Thymus (tissue), 2 donors: Measurements from ENCODE around the gene PPP2R1A. TPM values are rescaled to one million over a fixed set of nuclear protein-coding genes. Genes with fewer than 3 reads are reported as not detected.

Experiments used
- polyA plus RNA-seq: library from polyadenylated mRNA; stranded (reverse); fragments of 200-250 nt; gene quantifications from one replicate; pipeline ENCODE4 v1.2.3, GENCODE V29; 2013
- total RNA-seq: library from RNA; stranded (reverse); fragments of 120-200 nt; gene quantifications from one replicate; pipeline ENCODE4 v1.2.4, GENCODE V29; 2013
- donor health status: healthy.

The PPP2R1A gene
- total and polyA plus RNA-seq, 2 donors = 92.4 to 95.2 TPM

Other genes with a start within 250 kb of the PPP2R1A start
- 14.9 TPM for gene ZNF350, start 203.2 kb upstream of the PPP2R1A start, total RNA-seq
- 10.0 TPM for gene ZNF350, start 203.2 kb upstream of the PPP2R1A start, polyA plus RNA-seq
- gene ZNF615, start 181.8 kb upstream of the PPP2R1A start, total RNA-seq = 6.9 TPM
- 5.3 TPM for gene ZNF615, start 181.8 kb upstream of the PPP2R1A start, polyA plus RNA-seq
- 8.6 TPM for gene ZNF614, start 161.7 kb upstream of the PPP2R1A start, total RNA-seq
- 5.7 TPM for gene ZNF614, start 161.7 kb upstream of the PPP2R1A start, polyA plus RNA-seq
- gene ZNF432, start 141.2 kb upstream of the PPP2R1A start, total RNA-seq = 6.9 TPM
- gene ZNF432, start 141.2 kb upstream of the PPP2R1A start, polyA plus RNA-seq = 16.2 TPM
- gene ZNF841, start 94.3 kb upstream of the PPP2R1A start, total RNA-seq = 6.4 TPM
- gene ZNF841, start 94.3 kb upstream of the PPP2R1A start, polyA plus RNA-seq = 13.7 TPM
- gene ZNF616, start 50.1 kb upstream of the PPP2R1A start, total RNA-seq = 6.6 TPM
- 5.2 TPM for gene ZNF616, start 50.1 kb upstream of the PPP2R1A start, polyA plus RNA-seq
- gene ZNF836, start 18.4 kb upstream of the PPP2R1A start, total RNA-seq = 13.1 TPM
- gene ZNF836, start 18.4 kb upstream of the PPP2R1A start, polyA plus RNA-seq = 13.3 TPM
- 11.7 TPM for gene ZNF766, start 79.5 kb downstream of the PPP2R1A start, total RNA-seq
- 11.4 TPM for gene ZNF766, start 79.5 kb downstream of the PPP2R1A start, polyA plus RNA-seq
- 11.0 TPM for gene ZNF480, start 107.1 kb downstream of the PPP2R1A start, total RNA-seq
- 7.2 TPM for gene ZNF480, start 107.1 kb downstream of the PPP2R1A start, polyA plus RNA-seq
- gene ZNF610, start 146.2 kb downstream of the PPP2R1A start, total RNA-seq = 3.4 TPM
- 5.3 TPM for gene ZNF610, start 146.2 kb downstream of the PPP2R1A start, polyA plus RNA-seq
- gene ZNF880, start 179.9 kb downstream of the PPP2R1A start, total RNA-seq = 19.0 TPM
- 24.3 TPM for gene ZNF880, start 179.9 kb downstream of the PPP2R1A start, polyA plus RNA-seq
- 12.8 TPM for gene ZNF528, start 207.8 kb downstream of the PPP2R1A start, total RNA-seq
- 18.4 TPM for gene ZNF528, start 207.8 kb downstream of the PPP2R1A start, polyA plus RNA-seq
- 0.05 TPM for gene ZNF534, start 239.1 kb downstream of the PPP2R1A start, total RNA-seq
- gene ZNF534, start 239.1 kb downstream of the PPP2R1A start, polyA plus RNA-seq = 0.82 TPM